GM21360 (cell line): ENCODE results near the gene LRRD1.
"Not testable (repeated sequence)": the region's sequence is repeated elsewhere in the genome, so short reads cannot be mapped to it uniquely, and the experiment has no call there.

Experiments used
- ATAC-seq: cut with Tn5 transposase; IDR thresholded peaks from one replicate; pipeline ENCODE4 v1.9.1; 2021; ENCODE audit warnings: mild to moderate bottlenecking, moderate library complexity; ENCODE audit not compliant: unreplicated experiment

Gene LRRD1

DNA sequence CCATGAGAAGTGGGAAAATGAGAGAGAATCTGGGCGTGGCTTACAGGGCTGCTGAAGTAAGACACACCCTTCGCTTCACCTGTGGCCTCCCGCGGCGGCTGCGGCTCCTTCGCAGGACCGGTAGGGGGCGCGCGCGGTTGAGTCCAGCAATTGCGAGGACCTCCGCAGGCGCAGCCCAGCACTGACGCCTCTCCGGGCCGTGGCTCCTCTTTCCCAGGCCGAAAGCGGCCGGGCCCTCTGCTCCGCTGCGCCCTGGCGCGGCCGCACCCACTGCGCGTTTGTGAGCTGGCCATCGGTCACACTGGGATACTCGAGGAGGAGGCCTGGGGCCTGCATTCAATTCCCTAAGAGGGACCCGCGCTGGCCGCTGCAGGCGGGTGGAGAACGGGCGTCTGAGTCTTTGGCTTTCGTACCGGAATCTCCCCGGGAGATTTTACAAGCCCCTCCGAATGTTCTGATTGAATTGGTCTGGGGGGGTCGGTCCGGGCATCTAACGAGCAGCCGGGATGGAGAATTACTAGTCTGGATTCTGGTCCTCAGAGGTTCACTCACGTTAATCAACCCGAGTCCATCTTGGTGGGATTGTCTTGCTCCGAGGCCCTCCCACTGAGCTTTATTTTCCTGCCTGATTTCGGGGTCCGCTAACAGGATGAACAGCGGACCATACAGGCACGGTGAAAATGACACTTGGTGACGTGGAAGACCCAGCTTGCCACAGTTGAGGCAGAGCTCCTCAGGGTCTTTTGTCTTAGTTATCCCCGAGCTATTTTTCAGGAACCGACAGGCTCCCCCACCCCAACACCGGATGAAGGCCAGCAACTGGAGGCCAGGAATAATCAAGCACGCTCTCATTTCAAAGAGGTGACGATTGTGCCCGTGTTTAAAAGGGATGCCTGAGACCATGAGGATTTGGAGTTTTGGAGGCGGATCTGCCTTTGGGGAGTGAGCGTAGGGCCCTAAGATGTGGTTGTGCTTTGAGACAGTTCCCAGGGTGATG, at the start of gene LRRD1:
TSS of gene LRRD1 (minus strand) at position 215 of the 997 bp plus-strand sequence. CDS start 13,940 bp downstream, outside the sequence.
- peak; percentile 100 for ATAC-seq

DNA sequence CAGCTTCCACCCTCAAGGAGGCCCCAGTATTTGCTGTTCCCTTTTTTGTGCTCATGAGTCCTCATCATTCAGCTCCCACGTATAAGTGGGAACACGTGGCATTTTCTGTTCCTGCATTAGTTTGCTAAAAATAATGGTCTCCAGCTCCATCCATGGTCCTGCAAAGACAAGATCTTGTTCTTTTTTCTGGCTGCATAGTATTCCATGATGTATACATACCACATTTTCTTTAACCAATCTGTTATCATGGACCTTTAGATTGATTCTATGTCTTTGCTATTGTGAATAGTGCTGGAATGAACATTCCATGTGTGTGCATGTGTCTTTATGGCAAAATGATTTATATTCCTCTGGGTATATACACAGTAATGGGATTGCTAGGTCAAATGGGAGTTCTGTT, 49.8 kb upstream of the LRRD1 start:
- ATAC-seq: no peak

DNA sequence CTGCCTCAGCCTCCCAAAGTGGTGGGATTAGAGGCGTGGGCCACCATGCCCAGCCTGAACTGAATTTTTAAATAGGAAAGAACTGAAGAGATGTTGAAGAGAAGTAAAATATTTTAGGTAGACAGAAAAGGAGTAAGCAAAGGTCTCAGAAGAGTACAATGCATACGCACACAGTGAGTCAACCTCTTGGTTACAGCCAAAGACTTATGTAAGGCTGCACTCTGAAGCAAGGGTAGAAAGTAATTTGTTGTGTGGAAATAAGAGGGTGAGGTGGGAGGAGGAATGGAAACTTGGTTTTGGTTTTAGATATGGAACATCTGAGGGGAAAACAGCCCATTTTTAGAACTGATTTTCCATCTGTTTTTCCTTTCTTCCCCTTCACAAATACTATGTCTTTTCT, 49.2 kb upstream of the LRRD1 start:
- no peak for ATAC-seq

DNA sequence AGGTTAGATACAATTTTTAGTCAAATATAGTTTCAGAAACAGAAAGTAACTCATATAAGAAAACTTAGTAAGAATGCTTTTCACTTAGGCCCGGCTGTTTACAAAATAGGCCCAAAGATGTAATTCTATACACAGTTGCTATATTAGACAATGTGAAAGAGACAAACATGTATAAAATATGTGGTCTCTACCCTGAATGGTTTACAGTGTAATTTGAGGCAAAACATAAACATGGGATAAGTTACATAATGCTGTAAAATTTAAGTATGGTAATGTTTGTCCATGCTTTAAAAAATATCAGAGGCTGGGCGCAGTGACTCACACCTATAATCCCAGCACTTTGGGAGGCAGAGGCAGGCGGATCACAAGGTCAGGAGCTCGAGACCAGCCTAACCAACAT, 48.0 kb upstream of the LRRD1 start:
- no peak for ATAC-seq

DNA sequence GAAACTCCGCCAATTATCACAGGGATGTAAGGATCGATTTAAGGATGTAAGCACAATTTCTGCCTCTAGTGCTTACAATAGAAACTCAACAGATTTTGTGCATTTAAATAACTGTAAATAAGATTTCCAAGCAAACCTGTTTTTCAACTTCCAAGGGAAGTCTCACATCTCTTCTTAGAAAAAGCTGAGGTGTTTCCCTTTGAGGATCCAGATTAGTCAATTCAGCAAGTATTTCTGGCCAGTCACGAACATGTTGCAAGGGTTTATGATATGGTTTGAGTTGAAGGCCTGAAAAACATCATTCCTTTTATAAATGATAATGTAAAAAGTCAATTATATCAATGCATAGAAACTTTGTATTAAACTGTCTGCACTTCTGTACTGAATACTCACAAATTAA, 42.8 kb upstream of the LRRD1 start:
- ATAC-seq: no peak

DNA sequence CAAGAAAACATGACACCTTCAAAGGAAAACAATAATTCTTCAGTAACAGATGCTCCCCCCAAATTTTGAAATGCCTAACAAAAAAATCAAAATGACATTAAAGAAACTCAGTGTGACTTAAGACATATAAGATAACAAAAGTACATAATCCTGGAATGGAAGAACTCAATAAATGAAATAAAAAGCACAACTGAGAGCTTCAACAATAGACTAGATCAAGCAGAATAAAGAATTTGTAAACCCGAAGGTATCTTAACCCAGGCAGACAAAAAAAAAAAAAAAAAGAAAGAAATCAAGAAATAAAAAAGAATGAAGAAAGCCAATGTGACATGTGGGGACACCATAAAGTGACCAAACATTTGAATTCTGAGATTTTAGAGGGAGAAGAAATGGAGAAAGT, 27.7 kb upstream of the LRRD1 start:
- no peak for ATAC-seq

DNA sequence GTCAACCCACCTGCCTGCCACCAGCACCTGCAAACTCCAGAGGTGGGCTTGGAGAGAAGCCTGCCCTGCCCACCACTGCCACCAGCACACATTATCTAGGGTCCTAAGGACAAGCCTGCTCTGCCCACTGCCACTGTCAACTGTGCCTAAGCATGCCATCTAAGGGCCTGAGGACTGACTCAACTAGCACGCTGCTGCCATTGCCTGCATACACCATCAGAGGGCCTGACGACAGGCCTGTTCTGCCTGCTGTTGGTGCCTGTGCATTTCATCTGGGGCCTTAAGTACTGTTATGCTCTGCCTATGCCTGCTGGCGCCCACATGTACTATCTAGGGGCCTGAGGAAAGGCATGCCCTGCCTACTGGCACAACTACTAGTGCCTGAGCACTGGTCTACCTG, 27.0 kb upstream of the LRRD1 start:
- no peak for ATAC-seq

DNA sequence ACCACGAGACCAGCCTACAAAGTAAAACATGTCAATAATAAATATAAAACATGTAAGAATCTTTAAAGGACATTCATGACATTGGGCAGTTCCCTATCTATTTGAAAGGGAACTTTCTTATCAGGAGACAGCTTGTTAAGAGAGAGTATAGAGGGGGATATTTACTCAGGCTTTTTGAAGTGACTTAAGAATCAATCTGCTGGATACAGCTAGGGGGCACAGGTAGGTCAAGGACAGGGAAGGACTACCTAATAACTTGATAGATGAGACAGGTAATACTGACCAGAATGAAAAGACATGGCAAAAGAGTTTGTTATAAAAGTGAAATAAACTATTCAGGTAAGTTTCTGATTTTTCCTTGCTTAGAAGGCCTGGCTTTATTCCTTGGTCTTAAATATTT, 21.8 kb upstream of the LRRD1 start:
- ATAC-seq: no peak

DNA sequence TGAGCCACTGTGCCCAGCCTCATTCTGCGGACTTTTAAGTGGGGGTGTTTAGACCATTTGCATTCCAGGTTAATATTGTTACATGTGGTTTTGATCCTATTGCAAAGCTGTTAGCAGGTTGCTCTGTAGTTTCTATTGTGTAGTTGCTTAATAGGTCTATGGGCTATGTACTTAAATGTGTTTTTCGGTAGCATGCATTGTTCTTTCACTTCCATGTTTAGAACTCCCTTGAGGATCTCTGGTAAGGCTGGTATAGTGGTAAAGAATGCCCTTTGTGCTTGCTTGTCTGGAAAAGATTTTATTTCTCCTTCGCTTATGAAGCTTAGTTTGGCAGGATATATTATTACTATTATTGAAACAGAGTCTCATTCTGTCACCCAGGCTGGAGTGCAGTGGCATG, 13.4 kb upstream of the LRRD1 start:
- no peak for ATAC-seq

DNA sequence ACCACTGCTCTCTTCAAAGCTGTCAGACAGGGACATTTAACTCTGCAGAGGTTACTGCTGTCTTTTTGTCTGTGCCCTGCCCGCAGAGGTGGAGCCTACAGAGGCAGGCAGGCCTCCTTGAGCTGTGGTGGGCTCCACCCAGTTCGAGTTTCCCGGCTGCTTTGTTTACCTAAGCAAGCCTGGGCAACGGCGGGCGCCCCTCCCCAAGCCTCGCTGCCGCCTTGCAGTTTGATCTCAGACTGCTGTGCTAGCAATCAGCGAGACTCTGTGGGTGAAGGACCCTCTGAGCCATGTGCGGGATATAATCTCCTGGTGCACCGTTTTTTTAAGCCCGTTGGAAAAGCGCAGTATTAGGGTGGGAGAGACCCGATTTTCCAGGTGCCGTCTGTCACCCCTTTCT, 10.3 kb upstream of the LRRD1 start:
- not testable (repeated sequence) for ATAC-seq

DNA sequence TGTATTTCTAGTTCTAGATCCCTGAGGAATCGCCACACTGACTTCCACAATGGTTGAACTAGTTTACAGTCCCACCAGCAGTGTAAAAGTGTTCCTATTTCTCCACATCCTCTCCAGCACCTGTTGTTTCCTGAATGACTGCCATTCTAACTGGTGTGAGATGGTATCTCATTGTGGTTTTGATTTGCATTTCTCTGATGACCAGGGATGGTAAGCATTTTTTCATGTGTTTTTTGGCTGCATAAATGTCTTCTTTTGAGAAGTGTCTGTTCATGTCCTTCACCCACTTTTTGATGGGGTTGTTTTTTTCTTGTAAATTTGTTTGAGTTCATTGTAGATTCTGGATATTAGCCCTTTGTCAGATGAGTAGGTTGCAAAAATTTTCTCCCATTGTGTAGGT, 5.4 kb upstream of the LRRD1 start:
- not testable (repeated sequence) for ATAC-seq

DNA sequence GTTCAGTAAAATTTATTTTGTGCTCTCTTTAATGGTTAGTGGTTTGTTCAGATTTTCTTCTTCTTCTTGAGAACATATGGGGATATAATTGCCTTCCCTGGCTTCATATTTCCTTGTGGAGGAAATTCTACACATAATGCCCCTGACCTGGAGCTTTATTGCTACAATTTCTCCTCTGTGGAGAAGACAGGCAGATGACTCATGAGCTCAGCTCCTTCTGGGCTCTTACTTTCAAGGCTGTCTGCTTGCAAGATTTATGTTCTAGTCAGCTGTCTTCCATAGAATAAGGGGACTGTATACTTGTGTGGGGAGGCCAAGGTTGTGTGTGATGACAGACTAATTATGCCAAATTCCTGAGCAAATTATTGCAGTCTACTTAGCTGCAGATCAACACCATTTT, 1.6 kb downstream of the LRRD1 start:
- ATAC-seq: no peak

DNA sequence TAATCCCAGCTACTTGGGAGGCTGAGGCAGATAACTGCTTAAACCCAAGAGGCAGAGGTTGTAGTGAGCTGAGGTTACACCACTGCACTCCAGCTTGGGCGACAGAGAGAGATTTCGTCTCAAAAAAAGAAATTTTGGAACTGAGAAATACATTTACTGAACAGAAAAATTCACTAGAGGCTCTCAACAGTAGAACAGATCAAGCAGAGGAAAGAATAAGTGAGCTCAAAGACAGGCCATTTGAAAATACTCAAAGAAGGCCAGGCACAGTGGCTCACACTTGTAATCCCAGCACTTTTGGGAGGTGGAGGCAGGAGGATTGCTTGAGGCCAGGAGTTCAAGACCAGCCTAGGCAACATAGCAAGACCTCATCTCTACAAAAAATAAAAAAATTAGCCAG, 9.4 kb downstream of the LRRD1 start:
- ATAC-seq: not testable (repeated sequence)

DNA sequence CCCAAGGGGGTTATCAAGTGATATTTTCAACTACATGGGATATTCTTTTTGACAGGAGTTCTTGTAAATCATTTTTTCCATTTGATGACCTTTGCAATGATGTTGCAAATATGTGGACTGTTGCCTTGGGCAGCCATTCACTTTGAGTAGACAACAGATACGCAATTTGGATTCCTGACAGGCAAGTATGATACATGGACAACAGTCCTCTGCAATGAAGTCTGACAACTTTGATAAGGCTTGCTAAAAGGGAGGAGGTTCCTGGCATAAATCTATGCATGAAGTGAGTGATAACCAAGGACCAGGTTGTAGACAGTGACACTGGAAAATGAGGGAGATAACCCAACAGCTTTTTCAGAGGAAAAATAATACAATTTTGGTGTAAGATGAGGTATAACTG, 17.7 kb downstream of the LRRD1 start:
- ATAC-seq: no peak

DNA sequence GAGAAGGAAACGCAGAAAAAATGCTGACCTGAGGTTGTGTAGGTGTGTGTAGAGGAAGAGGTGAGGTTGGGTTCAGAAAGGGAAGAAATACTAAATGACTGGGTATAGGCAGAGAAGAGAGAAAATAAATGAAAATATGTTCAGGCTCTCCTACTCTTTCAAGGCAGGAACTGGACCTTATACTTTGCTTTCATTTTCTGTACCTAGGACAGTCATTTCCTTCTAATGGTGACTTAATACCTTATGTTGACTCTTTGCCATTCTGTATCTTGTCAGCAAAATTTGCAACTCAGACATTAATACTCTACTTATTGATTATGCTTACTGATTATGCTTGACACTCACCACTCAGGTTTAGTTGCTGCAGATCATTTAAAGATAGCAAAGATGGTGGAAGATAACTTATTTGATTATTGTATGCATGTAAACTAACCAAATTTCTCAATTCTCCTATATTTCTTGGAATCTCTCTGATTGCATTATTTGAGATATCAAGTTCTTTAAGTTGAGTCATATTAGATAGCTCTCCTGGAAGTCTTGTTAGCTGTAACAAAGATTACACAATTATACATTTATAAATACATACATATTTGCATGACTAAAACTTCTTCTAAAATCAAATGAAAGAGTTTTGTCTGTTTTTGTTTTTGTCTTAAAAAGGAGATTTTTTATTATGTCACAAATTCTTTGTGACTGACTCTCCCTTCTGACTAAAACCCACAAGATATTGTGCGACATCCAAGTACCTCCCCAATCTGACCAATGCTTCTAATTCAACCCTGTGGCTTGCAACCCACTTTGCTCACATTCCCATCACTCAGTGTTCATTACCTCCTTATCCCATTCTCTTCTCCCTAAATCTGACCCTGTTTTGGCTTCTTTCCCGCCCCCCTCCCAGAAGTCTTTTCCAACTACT, 20.0 kb downstream of the LRRD1 start:
- ATAC-seq: peak; percentile 66

DNA sequence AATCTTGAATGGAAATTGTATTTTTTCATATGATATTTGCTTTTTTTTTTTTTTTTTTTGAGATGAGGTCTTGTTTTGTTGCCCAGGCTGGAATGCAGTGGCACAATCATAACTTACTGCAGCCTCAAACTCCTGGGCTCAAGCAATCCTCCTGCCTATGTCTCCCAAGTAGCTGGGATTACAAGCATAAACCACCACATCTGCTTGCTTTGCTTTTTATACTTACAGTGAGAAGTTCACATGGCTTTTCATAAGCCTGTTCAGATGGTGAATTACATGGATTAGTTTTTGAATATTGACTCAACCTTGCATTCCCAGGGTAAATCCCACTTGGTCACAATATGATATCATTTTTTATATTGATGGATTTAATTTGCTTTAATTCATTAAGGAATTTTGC, 22.0 kb downstream of the LRRD1 start:
- ATAC-seq: no peak

DNA sequence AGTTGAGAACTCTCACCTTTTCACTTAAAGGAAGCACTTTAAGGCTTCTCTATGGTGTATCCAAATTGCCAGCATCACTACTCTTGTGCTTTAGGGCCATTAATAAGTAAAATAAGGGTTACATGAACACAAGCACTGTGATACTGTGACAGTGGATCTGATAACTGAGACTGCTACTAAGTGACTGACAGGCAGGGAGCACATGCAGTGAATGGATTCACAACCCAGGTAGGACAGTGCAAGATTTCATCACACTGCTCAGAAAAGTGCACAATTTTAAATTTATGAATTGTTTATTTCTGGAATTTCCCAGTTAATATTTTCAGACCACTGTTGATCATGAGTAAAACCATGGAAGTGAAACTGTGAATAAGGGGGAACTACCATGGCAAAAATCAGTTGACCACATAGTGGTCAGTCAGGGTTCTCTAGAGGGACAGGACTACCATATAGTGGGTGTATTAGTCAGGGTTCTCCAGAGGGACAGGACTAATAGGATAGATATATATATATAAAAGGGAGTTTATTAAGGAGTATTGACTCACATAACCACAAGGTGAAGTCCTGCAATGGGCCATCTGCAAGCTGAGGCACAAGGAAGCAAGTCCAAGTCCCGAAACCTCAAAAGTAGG, 23.7 kb downstream of the LRRD1 start:
- no peak for ATAC-seq

DNA sequence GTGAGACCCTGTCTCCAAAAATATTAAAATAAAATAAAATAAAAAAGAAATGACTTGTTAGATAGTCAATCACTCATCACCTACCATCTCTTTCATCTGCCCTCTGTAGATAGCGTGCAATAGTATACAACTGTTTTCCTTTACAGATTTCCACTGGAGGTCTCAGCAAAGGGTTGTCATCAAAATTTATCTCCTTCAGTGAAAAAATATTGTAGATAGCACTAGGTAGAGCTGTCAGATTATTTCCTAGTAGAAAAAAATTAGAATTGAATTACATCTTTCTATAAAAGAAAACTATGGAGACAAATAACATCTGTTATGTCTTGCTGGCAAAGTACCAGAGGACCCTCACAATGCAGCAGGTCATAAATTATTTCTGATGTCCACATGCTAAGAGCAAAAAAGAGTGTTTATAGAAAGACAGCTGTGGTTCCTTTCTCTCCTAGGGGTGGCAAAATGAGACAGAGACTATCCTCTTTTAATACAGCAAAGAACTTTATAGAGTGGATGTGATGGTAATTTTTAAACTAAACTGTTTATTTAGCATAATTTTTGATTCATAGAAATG, 28.4 kb downstream of the LRRD1 start:
- no peak for ATAC-seq

DNA sequence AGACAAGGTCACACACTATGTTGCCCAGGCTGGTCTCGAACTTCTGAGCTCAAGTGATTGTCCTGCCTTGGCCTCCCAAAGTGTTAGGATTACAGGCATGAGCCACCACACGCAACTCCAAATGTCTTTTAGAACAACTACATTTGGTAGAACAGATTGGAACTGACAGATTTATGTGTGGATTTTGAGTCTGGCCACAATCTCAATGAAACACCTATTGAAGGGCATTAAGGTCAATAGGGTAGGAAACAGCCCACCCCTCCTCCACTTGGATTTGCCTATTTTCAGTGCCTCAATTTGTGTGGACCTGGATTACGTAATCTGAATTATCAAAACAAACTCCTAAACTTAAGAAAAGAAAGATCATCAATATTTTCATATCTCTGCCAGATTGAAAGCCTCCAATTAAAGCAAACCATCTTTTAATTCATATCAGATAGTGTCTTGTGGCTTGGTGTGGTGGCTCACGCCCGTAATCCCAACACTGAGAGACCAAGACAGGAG, 29.2 kb downstream of the LRRD1 start:
- ATAC-seq: no peak

DNA sequence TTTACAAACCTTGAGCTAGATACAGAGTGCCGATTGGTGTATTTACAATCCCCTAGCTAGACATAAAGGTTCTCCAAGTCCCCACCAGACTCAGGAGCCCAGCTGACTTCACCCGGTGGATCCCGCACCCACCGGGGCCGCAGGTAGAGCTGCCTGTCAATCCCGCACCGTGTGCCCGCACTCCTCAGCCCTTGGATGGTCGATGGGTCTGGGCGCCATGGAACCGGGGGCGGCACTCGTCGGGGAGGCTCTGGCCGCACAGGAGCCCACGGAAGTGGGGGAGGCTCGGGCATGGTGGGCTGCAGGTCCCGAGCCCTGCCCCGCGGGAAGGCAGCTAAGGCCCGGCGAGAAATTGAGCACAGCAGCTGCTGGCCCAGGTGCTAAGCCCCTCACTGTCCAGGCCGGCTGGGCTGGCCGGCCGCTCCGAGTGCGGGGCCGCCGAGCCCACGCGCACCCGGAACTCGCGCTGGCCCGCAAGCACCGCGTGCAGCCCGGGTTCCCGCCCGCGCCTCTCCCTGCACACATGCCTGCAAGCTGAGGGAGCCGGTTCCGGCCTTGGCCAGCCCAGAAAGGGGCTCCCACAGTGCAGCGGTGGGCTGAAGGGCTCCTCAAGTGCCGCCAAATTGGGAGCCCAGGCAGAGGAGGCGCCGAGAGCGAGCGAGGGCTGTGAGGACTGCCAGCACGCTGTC, 35.6 kb downstream of the LRRD1 start:
- not testable (repeated sequence) for ATAC-seq
